HCEC 1CT (cell line): ENCODE data around the gene SIGLEC6.

ENCODE experiments used
- DNase-seq: peaks from one replicate; pipeline ENCODE4 v3.0.0-alpha.2; 2017

SIGLEC6 gene

GRCh38 chr19:51531349-51532315, at the start of gene SIGLEC6:
TSS of gene SIGLEC6 (minus strand) at chr19:51531670. CDS start at chr19:51531648, 22 bp downstream.
- DNase-seq = no peak

- DNase-seq = no peak
Measured at GRCh38 chr19:51576850-51577249, 45.4 kb upstream of the SIGLEC6 start.

- DNase-seq = peak; percentile 49
Measured at GRCh38 chr19:51573331-51573730, 41.9 kb upstream of the SIGLEC6 start.

GRCh38 chr19:51572908-51573307, 41.4 kb upstream of the SIGLEC6 start:
- DNase-seq = peak; percentile 95

- peak; percentile 23 for DNase-seq
Measured at GRCh38 chr19:51572410-51572809, 40.9 kb upstream of the SIGLEC6 start.

GRCh38 chr19:51571599-51571998, 40.1 kb upstream of the SIGLEC6 start:
- DNase-seq = no peak

GRCh38 chr19:51570962-51571575, 39.6 kb upstream of the SIGLEC6 start, which contains the start of gene ZNF175:
TSS of gene ZNF175 (plus strand) at chr19:51571283. CDS start at chr19:51573330, 2,047 bp downstream.
- peak; percentile 93 for DNase-seq

GRCh38 chr19:51568456-51568855, 37.0 kb upstream of the SIGLEC6 start:
- DNase-seq = no peak

- DNase-seq = no peak
Measured at GRCh38 chr19:51567583-51567982, 36.1 kb upstream of the SIGLEC6 start.

GRCh38 chr19:51566489-51567100, 35.1 kb upstream of the SIGLEC6 start:
- DNase-seq = no peak

- DNase-seq = no peak
Measured at GRCh38 chr19:51565583-51565982, 34.1 kb upstream of the SIGLEC6 start.

- no peak for DNase-seq
Measured at GRCh38 chr19:51564791-51565190, 33.3 kb upstream of the SIGLEC6 start.

- no peak for DNase-seq
Measured at GRCh38 chr19:51560339-51560738, 28.9 kb upstream of the SIGLEC6 start.

- DNase-seq = no peak
Measured at GRCh38 chr19:51559240-51559639, 27.8 kb upstream of the SIGLEC6 start.

- DNase-seq = peak; percentile 4
Measured at GRCh38 chr19:51552996-51553725, 21.7 kb upstream of the SIGLEC6 start.

GRCh38 chr19:51552608-51552995, 21.1 kb upstream of the SIGLEC6 start:
- DNase-seq = no peak

- no peak for DNase-seq
Measured at GRCh38 chr19:51551673-51552432, 20.4 kb upstream of the SIGLEC6 start.

GRCh38 chr19:51550848-51551672, 19.6 kb upstream of the SIGLEC6 start:
- no peak for DNase-seq

GRCh38 chr19:51549533-51550324, 18.3 kb upstream of the SIGLEC6 start:
- no peak for DNase-seq

GRCh38 chr19:51548891-51549305, 17.4 kb upstream of the SIGLEC6 start:
- DNase-seq = no peak
